ENCODE data around the gene KLHDC4. TPM values are rescaled to one million over a fixed set of nuclear protein-coding genes. Genes with fewer than 3 reads are reported as not detected.

KLHDC4 gene
- total RNA-seq, 5 donors from 2014 or later (not counting 1 experiment from before 2014, with no cell fraction given) = 104 to 136 (median 116) TPM

- H3K27me3 ChIP-seq (replicated peaks in 1 of 2; ENCODE audit: control insufficient read depth in 2 of 2, extremely low read depth in 1 of 2, insufficient read depth in 2 of 2, low read length in 1 of 2) = no peaks in the 10 kb centered on the region
- Mint-ChIP-seq H3K4me1 (peaks cover 21 to 31% (median 27%) of the 10 kb centered on the region in 3 donors), H3K36me3 (peaks cover 5% of the 10 kb centered on the region), H3K4me3 (no peak overlapping the region), H3K9me3 (no peaks in the 10 kb centered on the region), H3K27me3 (no peaks in the 10 kb centered on the region), H3K27ac (no peak overlapping the region)
- WGBS (ENCODE audit: insufficient coverage) = 94% methylated on average over 9 of the region's 18 CpGs
- peaks cover 2 to 3% of the 10 kb centered on the region in 2 donors for H3K36me3 ChIP-seq (ENCODE audit: control insufficient read depth in 2 of 2, extremely low read depth in 1 of 2, insufficient read depth in 1 of 2, low read length in 1 of 2)
- H3K4me1 ChIP-seq (ENCODE audit: control insufficient read depth in 1 of 2, extremely low read depth in 1 of 2, insufficient read depth in 2 of 2, low read length in 2 of 2) = peaks cover 6 to 27% of the 10 kb centered on the region in 2 experiments
- no peaks in the 10 kb centered on the region for H3K9me3 ChIP-seq
- ATAC-seq (replicated peaks in 1 of 4) (no peak), DNase-seq (no peak)
- ChIA-PET CTCF (no interaction called here), POLR2A (no interaction called here)
- no peak overlapping the region for H3K27ac ChIP-seq (ENCODE audit: low read length)
- H3K4me3 ChIP-seq (ENCODE audit: control insufficient read depth in 1 of 2, extremely low read depth in 1 of 2, low read length in 1 of 2) = no peak overlapping the region
Measured at GRCh38 chr16:87696726-87697125, 69.1 kb downstream of the KLHDC4 start.

DNA sequence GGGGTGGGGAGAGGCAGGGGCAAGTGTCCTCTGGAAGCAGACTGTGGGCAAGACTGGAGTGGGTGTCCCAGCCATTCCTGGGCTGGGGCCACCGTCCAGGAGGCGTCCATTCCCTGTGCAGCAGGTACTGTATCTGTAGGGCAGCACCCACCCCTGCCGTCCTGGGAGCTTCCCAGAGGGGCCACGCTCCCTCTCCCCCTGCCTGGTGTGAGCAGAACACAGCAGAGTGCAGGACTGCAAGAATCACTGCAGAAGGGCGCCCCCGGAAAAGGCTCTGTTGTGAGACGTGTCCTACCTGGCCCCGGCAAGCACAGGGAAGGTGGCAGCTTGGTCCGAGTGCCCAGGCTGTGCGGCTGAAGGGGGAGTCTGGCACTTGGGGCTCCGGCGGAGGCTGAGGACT lies 70.3 kb downstream of the KLHDC4 start:
- no peaks in the 10 kb centered on the region for H3K27me3 Mint-ChIP-seq
- no peak overlapping the region for H3K4me3 Mint-ChIP-seq
- H3K27ac Mint-ChIP-seq = no peak overlapping the region
- no peak for DNase-seq
- H3K27ac ChIP-seq (ENCODE audit: low read length) = no peak overlapping the region
- peaks cover 5% of the 10 kb centered on the region for H3K36me3 Mint-ChIP-seq
- peaks cover 0 to 16% of the 10 kb centered on the region in 2 experiments for H3K4me1 ChIP-seq (ENCODE audit: control insufficient read depth in 1 of 2, extremely low read depth in 1 of 2, insufficient read depth in 2 of 2, low read length in 2 of 2)
- H3K4me3 ChIP-seq (ENCODE audit: control insufficient read depth in 1 of 2, extremely low read depth in 1 of 2, low read length in 1 of 2) = no peak overlapping the region
- ATAC-seq (replicated peaks in 1 of 4) = no peak
- H3K27me3 ChIP-seq (replicated peaks in 1 of 2; ENCODE audit: control insufficient read depth in 2 of 2, extremely low read depth in 1 of 2, insufficient read depth in 2 of 2, low read length in 1 of 2) = no peaks in the 10 kb centered on the region
- no peaks in the 10 kb centered on the region for H3K9me3 Mint-ChIP-seq
- peaks cover 12 to 23% (median 20%) of the 10 kb centered on the region in 3 donors for H3K4me1 Mint-ChIP-seq
- H3K9me3 ChIP-seq = no peaks in the 10 kb centered on the region
- ChIA-PET POLR2A (no interaction called here), CTCF (no interaction called here)
- 95% methylated on average over 10 of the region's 12 CpGs for WGBS (ENCODE audit: insufficient coverage)
- H3K36me3 ChIP-seq (ENCODE audit: control insufficient read depth in 2 of 2, extremely low read depth in 1 of 2, insufficient read depth in 1 of 2, low read length in 1 of 2) = peaks cover 0 to 3% of the 10 kb centered on the region in 2 donors

GRCh38 chr16:87694441-87695125 lies 71.2 kb downstream of the KLHDC4 start:
- WGBS (ENCODE audit: insufficient coverage) = 93% methylated on average over 20 of the region's 20 CpGs
- no peaks in the 10 kb centered on the region for H3K36me3 ChIP-seq (ENCODE audit: control insufficient read depth in 2 of 2, extremely low read depth in 1 of 2, insufficient read depth in 1 of 2, low read length in 1 of 2)
- DNase-seq (no peak), ATAC-seq (replicated peaks in 1 of 4) (no peak)
- Mint-ChIP-seq H3K27me3 (no peaks in the 10 kb centered on the region), H3K4me1 (peaks cover 11 to 17% (median 13%) of the 10 kb centered on the region in 3 donors), H3K9me3 (no peaks in the 10 kb centered on the region), H3K4me3 (no peak overlapping the region), H3K27ac (no peak overlapping the region), H3K36me3 (peaks cover 5% of the 10 kb centered on the region)
- no peaks in the 10 kb centered on the region for H3K9me3 ChIP-seq
- H3K27me3 ChIP-seq (replicated peaks in 1 of 2; ENCODE audit: control insufficient read depth in 2 of 2, extremely low read depth in 1 of 2, insufficient read depth in 2 of 2, low read length in 1 of 2) = no peaks in the 10 kb centered on the region
- POLR2A ChIA-PET = no interaction called here
- CTCF ChIA-PET = no interaction called here
- H3K4me3 ChIP-seq (ENCODE audit: control insufficient read depth in 1 of 2, extremely low read depth in 1 of 2, low read length in 1 of 2) = no peak overlapping the region
- H3K4me1 ChIP-seq (ENCODE audit: control insufficient read depth in 1 of 2, extremely low read depth in 1 of 2, insufficient read depth in 2 of 2, low read length in 2 of 2) = peaks cover 0 to 14% of the 10 kb centered on the region in 2 experiments
- no peak overlapping the region for H3K27ac ChIP-seq (ENCODE audit: low read length)

DNA sequence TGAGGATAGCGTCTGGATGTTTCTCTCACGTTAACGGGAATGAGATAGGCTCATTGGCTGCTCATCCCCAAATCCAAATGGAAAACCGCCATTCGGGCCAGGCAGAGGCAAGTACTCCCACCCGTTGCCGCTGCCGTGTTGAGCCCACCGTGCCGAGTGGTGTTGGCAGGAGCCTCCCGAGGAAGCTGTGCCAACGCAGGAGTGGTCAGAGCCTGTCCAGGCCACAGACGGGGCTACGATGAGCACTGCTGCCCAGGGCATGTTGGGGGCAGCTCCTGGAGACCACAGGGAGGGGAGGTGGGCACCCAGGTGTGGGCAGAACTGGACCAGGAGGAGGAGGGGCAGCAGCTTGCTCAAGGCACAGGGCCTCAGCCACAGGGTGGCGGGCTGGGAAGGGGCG lies 72.0 kb downstream of the KLHDC4 start:
- CTCF ChIA-PET = no interaction called here
- H3K4me1 ChIP-seq (ENCODE audit: control insufficient read depth in 1 of 2, extremely low read depth in 1 of 2, insufficient read depth in 2 of 2, low read length in 2 of 2) = peaks cover 0 to 9% of the 10 kb centered on the region in 2 experiments
- Mint-ChIP-seq H3K27ac (no peak overlapping the region), H3K36me3 (peaks cover 5% of the 10 kb centered on the region), H3K4me1 (peaks cover 6 to 11% (median 7%) of the 10 kb centered on the region in 3 donors), H3K4me3 (no peak overlapping the region), H3K9me3 (no peaks in the 10 kb centered on the region), H3K27me3 (no peaks in the 10 kb centered on the region)
- POLR2A ChIA-PET = no interaction called here
- no peak for ATAC-seq (replicated peaks in 1 of 4)
- H3K27me3 ChIP-seq (replicated peaks in 1 of 2; ENCODE audit: control insufficient read depth in 2 of 2, extremely low read depth in 1 of 2, insufficient read depth in 2 of 2, low read length in 1 of 2) = peaks cover 0 to 3% of the 10 kb centered on the region in 2 experiments
- WGBS (ENCODE audit: insufficient coverage) = 100% methylated on average over 16 of the region's 16 CpGs
- no peak overlapping the region for H3K4me3 ChIP-seq (ENCODE audit: control insufficient read depth in 1 of 2, extremely low read depth in 1 of 2, low read length in 1 of 2)
- DNase-seq = no peak
- H3K36me3 ChIP-seq (ENCODE audit: control insufficient read depth in 2 of 2, extremely low read depth in 1 of 2, insufficient read depth in 1 of 2, low read length in 1 of 2) = no peaks in the 10 kb centered on the region
- H3K27ac ChIP-seq (ENCODE audit: low read length) = no peak overlapping the region
- no peaks in the 10 kb centered on the region for H3K9me3 ChIP-seq

DNA sequence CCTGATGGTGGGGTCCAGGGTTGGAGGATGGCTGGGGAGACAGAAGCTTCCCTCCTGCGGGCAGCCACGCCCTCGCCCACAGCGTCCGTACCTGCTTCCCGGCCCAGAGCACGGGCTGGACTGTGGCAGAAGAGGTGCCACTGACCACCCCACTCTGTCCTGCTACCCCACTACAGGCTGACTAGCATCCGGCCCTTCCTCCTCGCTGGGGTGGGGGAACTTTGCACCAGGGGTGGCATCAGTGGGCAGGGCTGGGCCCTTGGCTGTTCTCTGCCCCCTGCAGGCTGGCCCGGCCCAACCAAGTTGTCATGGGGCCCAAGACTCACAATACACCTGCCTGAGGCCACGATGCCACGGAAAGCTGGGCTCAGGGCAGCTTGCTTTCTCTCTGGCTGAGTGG lies 73.0 kb downstream of the KLHDC4 start:
- Mint-ChIP-seq H3K4me1 (peaks cover 0 to 2% (median 1%) of the 10 kb centered on the region in 3 donors), H3K9me3 (no peaks in the 10 kb centered on the region), H3K4me3 (no peak overlapping the region), H3K27me3 (peaks cover 0 to 2% of the 10 kb centered on the region in 2 donors), H3K36me3 (peaks cover 5% of the 10 kb centered on the region), H3K27ac (no peak overlapping the region)
- peaks cover 0 to 9% of the 10 kb centered on the region in 2 experiments for H3K27me3 ChIP-seq (replicated peaks in 1 of 2; ENCODE audit: control insufficient read depth in 2 of 2, extremely low read depth in 1 of 2, insufficient read depth in 2 of 2, low read length in 1 of 2)
- H3K4me3 ChIP-seq (ENCODE audit: control insufficient read depth in 1 of 2, extremely low read depth in 1 of 2, low read length in 1 of 2) = no peak overlapping the region
- no peaks in the 10 kb centered on the region for H3K9me3 ChIP-seq
- ChIA-PET CTCF (no interaction called here), POLR2A (no interaction called here)
- no peak overlapping the region for H3K27ac ChIP-seq (ENCODE audit: low read length)
- H3K36me3 ChIP-seq (ENCODE audit: control insufficient read depth in 2 of 2, extremely low read depth in 1 of 2, insufficient read depth in 1 of 2, low read length in 1 of 2) = no peaks in the 10 kb centered on the region
- DNase-seq (no peak), ATAC-seq (replicated peaks in 1 of 4) (no peak)
- 92% methylated on average over 5 of the region's 12 CpGs for WGBS (ENCODE audit: insufficient coverage)
- H3K4me1 ChIP-seq (ENCODE audit: control insufficient read depth in 1 of 2, extremely low read depth in 1 of 2, insufficient read depth in 2 of 2, low read length in 2 of 2) = no peaks in the 10 kb centered on the region

GRCh38 chr16:87692176-87692575 lies 73.6 kb downstream of the KLHDC4 start:
- DNase-seq (no peak), ATAC-seq (replicated peaks in 1 of 4) (no peak)
- ChIA-PET POLR2A (no interaction called here), CTCF (no interaction called here)
- H3K4me1 Mint-ChIP-seq = peaks cover 0 to 2% (median 1%) of the 10 kb centered on the region in 3 donors
- H3K4me3 Mint-ChIP-seq = no peak overlapping the region
- Histone ChIP-seq H3K27ac (ENCODE audit: low read length) (no peak overlapping the region), H3K4me1 (ENCODE audit: control insufficient read depth in 1 of 2, extremely low read depth in 1 of 2, insufficient read depth in 2 of 2, low read length in 2 of 2) (no peaks in the 10 kb centered on the region), H3K36me3 (ENCODE audit: control insufficient read depth in 2 of 2, extremely low read depth in 1 of 2, insufficient read depth in 1 of 2, low read length in 1 of 2) (no peaks in the 10 kb centered on the region), H3K9me3 (no peaks in the 10 kb centered on the region), H3K27me3 (replicated peaks in 1 of 2; ENCODE audit: control insufficient read depth in 2 of 2, extremely low read depth in 1 of 2, insufficient read depth in 2 of 2, low read length in 1 of 2) (peaks cover 0 to 9% of the 10 kb centered on the region in 2 experiments), H3K4me3 (ENCODE audit: control insufficient read depth in 1 of 2, extremely low read depth in 1 of 2, low read length in 1 of 2) (no peak overlapping the region)
- H3K9me3 Mint-ChIP-seq = no peaks in the 10 kb centered on the region
- peaks cover 0 to 2% of the 10 kb centered on the region in 2 donors for H3K27me3 Mint-ChIP-seq
- 85% methylated on average over 5 of the region's 7 CpGs for WGBS (ENCODE audit: insufficient coverage)
- no peak overlapping the region for H3K27ac Mint-ChIP-seq
- peaks cover 5% of the 10 kb centered on the region for H3K36me3 Mint-ChIP-seq
